HUDEP-2 (cell line): ENCODE measurements around the gene PIH1D1.

ENCODE experiments used
- DNase-seq, 76 experiments: peaks; one replicate each; lab custom pipeline; 2025; ENCODE audit not compliant: unreplicated experiment in 76 of 76; lab: John Stamatoyannopoulos, UW

The PIH1D1 gene

DNA sequence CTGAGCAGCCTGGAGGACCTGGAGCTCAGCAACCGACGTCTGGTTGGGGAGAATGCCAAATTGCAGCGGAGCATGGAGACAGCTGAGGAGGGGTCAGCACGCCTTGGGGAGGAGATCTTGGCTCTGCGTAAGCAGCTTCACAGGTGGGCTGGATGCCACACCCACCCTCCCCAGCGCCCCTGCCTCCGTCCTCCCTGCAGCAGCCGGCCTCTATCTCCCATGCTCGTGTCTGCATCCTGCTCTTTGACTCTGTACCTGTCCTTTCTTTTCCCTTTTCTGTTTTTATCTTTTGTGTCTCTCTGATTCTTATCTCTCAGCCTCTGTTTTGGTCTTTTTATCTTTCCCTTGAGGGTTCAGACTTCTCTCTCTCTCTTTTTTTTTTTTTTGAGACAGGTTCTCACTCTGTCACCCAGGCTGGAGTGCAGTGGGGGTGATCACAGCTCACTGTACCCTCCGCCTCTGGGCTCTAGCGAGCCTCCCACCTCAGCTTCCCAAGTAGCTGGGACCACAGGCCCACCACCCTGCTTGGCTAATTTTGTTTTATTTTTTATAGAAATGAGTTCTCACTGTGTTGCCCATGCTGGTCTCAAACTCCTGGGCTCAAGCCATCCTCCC, 53.5 kb downstream of the PIH1D1 start:
- no peak for DNase-seq

DNA sequence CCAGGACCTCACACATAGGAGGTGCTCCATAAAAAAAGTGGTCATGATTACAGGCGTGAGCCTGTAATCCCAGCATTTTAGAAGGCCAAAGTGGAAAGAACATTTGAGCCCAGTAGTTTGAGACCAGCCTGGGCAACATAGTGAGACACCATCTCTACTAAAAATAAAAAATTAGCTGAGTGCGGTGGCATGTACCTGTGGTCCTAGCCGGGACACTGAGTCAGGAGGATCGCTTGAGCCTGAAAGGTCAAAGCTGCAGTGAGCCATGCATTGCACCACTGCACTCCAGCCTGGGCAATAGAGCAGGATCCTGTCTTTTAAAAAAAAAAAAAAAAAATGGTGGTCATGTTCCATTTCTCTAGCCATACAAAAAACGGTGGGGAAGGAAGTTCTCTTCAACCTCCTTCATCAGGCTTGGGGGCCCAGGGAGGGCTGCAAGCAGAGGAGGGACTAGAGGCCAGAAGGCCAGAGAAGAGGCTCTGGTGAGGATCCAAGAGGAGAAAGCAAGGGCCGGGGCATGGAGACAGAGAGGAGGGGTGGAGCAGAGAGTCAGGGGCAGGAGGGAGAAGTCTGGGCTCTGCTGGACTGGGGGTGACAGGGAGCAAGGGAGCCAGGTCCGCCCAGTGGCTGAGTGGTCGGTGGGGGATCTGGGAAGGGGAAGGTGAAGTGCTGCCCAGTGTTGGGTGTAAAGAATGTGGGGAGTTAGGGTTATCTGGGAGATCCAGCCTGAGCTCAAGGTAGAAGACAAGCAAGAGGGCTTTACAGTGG, 54.7 kb downstream of the PIH1D1 start:
- no peak for DNase-seq
